MM.1S (cell line): ENCODE results near the gene SLC25A31.

Experiments
- CTCF ChIP-seq: fragments of 300-600 bp; sonication (generic); IDR thresholded peaks from 2 replicates; pipeline ENCODE4 v1.5.1; 2016; ENCODE audit warnings: antibody characterized with exemption, low read length, mixed read lengths
- EZH2 ChIP-seq: fragments of 300-600 bp; sonication (generic); optimal IDR thresholded peaks from 2 replicates; pipeline ENCODE3; 2017; ENCODE audit warnings: low read depth, mild to moderate bottlenecking, antibody characterized with exemption, low read length, mixed read lengths

- TF ChIP-seq CTCF (no peak), EZH2 (no peak)
Measured at GRCh38 chr4:127793528-127793927, 63.3 kb downstream of the SLC25A31 start.
